A673 (cell line): ENCODE results near the gene MGLL. TPM values are rescaled to one million over a fixed set of nuclear protein-coding genes. Genes with fewer than 3 reads are reported as not detected.

ENCODE experiments used
- BruUV-seq: library from RNA; stranded (reverse); fragments of 400-500 nt; replicated peaks from 2 replicates; lab custom pipeline; 2021; lab: Mats Ljungman, UMichigan
- CTCF ChIA-PET: fragments of 300-600 bp; sonication (Branson Sonifier 250); formaldehyde crosslinking; loops from one replicate; lab custom pipeline; 2022; ENCODE audit warnings: antibody characterized with exemption; lab: Charles Lee
- POLR2A ChIA-PET: fragments of 300-600 bp; sonication (Branson Sonifier 250); formaldehyde crosslinking; loops from one replicate; lab custom pipeline; 2022; ENCODE audit warnings: antibody characterized with exemption; ENCODE audit not compliant: low non-redundant PET; lab: Charles Lee
- DNase-seq: peaks from one replicate; pipeline ENCODE4 v3.0.0-alpha.2; 2015; ENCODE audit warnings: low spot score
- H3K27ac ChIP-seq: fragments of 200-600 bp; sonication (generic); 2 replicates; pipeline ENCODE4 v1.5.1; 2016; ENCODE audit warnings: mixed run types, low read depth, mild to moderate bottlenecking, mixed read lengths, antibody characterized with exemption, low read length; ENCODE audit not compliant: poor library complexity, severe bottlenecking
- H3K27me3 ChIP-seq: fragments of 200-600 bp; sonication (generic); replicated peaks from 2 replicates; pipeline ENCODE4 v1.6.1; 2017; ENCODE audit warnings: mixed run types, low read depth, mild to moderate bottlenecking, mixed read lengths, antibody characterized with exemption, low read length; ENCODE audit not compliant: insufficient read depth, poor library complexity
- H3K36me3 ChIP-seq: fragments of 200-600 bp; sonication (generic); 2 replicates; pipeline ENCODE4 v1.6.1; 2016; ENCODE audit warnings: mixed run types, mild to moderate bottlenecking, mixed read lengths, antibody characterized with exemption, low read length; ENCODE audit not compliant: insufficient read depth, poor library complexity, severe bottlenecking
- H3K4me1 ChIP-seq: fragments of 200-600 bp; sonication (generic); 2 replicates; pipeline ENCODE4 v1.6.1; 2017; ENCODE audit warnings: mixed run types, mild to moderate bottlenecking, mixed read lengths, antibody characterized with exemption, low read length; ENCODE audit not compliant: insufficient read depth, poor library complexity, severe bottlenecking
- H3K4me3 ChIP-seq: fragments of 200-600 bp; sonication (generic); 2 replicates; pipeline ENCODE4 v1.5.1; 2016; ENCODE audit warnings: low read depth, mixed run types, mild to moderate bottlenecking, mixed read lengths, low read length; ENCODE audit not compliant: poor library complexity, severe bottlenecking
- H3K9me3 ChIP-seq: fragments of 200-600 bp; sonication (generic); 2 replicates; pipeline ENCODE4 v1.6.1; 2016; ENCODE audit warnings: mixed run types, low read depth, mild to moderate bottlenecking, mixed read lengths, antibody characterized with exemption, low read length; ENCODE audit not compliant: poor library complexity, severe bottlenecking
- EZH2 ChIP-seq: fragments of 200-600 bp; sonication (generic); IDR thresholded peaks from 2 replicates; pipeline ENCODE4 v1.6.1; 2017; ENCODE audit warnings: borderline replicate concordance, low read depth, mild to moderate bottlenecking, mixed read lengths, antibody characterized with exemption, low read length; ENCODE audit not compliant: poor library complexity, severe bottlenecking
- intact Hi-C: fragments of 100-400 bp; cut with micrococcal nuclease; formaldehyde crosslinking; loops from one replicate; pipeline ENCODE4 v1.10.0; 2022; ENCODE audit not compliant: unreplicated experiment
- total RNA-seq: library from RNA; stranded (reverse); gene quantifications from 2 replicates; pipeline ENCODE4 v1.2.3, GENCODE V29; 2021
- TF ChIP-seq, protein P1 (sequence below): fragments of 300-800, 200-600 bp; sonication (generic); conservative IDR thresholded peaks from 2 replicates; pipeline ENCODE4 v1.5.1; 2017; ENCODE audit warnings: low read depth, mild to moderate bottlenecking, antibody characterized with exemption, low read length, moderate library complexity, mixed read lengths

Gene MGLL
- total RNA-seq, 1 experiment from 2014 or later = 0.39 TPM

GRCh38 chr3:127857333-127857732 is 35.0 kb upstream of the MGLL start:
- intact Hi-C loops = no loop called here
- ChIA-PET CTCF (no interaction called here), POLR2A (no interaction called here)
- Histone ChIP-seq H3K36me3 (no peaks in the 10 kb centered on the region), H3K27ac (no peak overlapping the region), H3K27me3 (peaks cover 27% of the 10 kb centered on the region), H3K4me3 (no peak overlapping the region), H3K4me1 (peaks cover 11% of the 10 kb centered on the region), H3K9me3 (no peaks in the 10 kb centered on the region)
- DNase-seq = peak; percentile 21
- TF ChIP-seq EZH2 = no peak
- TF ChIP-seq, protein P1, sequence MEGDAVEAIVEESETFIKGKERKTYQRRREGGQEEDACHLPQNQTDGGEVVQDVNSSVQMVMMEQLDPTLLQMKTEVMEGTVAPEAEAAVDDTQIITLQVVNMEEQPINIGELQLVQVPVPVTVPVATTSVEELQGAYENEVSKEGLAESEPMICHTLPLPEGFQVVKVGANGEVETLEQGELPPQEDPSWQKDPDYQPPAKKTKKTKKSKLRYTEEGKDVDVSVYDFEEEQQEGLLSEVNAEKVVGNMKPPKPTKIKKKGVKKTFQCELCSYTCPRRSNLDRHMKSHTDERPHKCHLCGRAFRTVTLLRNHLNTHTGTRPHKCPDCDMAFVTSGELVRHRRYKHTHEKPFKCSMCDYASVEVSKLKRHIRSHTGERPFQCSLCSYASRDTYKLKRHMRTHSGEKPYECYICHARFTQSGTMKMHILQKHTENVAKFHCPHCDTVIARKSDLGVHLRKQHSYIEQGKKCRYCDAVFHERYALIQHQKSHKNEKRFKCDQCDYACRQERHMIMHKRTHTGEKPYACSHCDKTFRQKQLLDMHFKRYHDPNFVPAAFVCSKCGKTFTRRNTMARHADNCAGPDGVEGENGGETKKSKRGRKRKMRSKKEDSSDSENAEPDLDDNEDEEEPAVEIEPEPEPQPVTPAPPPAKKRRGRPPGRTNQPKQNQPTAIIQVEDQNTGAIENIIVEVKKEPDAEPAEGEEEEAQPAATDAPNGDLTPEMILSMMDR = peak; percentile 37
- BruUV-seq = no TSS peak

DNA sequence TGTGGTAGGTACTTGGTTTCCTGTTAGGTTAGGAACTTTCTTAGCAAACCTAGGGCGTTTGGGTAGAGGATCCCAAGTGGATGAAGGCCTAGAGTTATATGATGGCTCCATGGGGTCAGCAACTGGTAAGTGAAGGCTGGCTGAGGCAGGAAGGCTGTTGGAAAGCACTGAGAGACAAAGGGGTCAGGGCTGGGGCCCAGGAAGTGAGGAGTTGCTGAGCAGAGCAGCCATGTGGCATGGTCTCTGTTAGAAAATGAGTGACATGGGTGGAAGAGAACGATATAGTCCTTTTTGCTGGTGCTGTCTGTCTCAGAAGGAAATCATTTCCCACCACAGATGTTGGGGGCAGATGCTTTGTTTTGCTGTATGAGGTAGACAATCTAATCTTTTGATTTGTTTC is 34.5 kb upstream of the MGLL start:
- Histone ChIP-seq H3K27me3 (peaks cover 22% of the 10 kb centered on the region), H3K4me3 (no peak overlapping the region), H3K4me1 (peaks cover 11% of the 10 kb centered on the region), H3K27ac (no peak overlapping the region), H3K9me3 (no peaks in the 10 kb centered on the region), H3K36me3 (no peaks in the 10 kb centered on the region)
- TF ChIP-seq EZH2 = no peak
- TF ChIP-seq, protein P1 = no peak
- ChIA-PET POLR2A (no interaction called here), CTCF (no interaction called here)
- BruUV-seq = no TSS peak
- intact Hi-C loops = no loop called here
- DNase-seq = no peak

- Histone ChIP-seq H3K27me3 (peaks cover 9% of the 10 kb centered on the region), H3K27ac (no peak overlapping the region), H3K9me3 (no peaks in the 10 kb centered on the region), H3K4me1 (peaks cover 4% of the 10 kb centered on the region), H3K36me3 (no peaks in the 10 kb centered on the region), H3K4me3 (no peak overlapping the region)
- ChIA-PET POLR2A (no interaction called here), CTCF (interaction anchor here (0.7 kb wide), 1 partner anchor 70 kb away, joined by 3 read pairs; no protein-coding TSS in a partner anchor)
- BruUV-seq = no TSS peak
- no peak for TF ChIP-seq EZH2
- TF ChIP-seq, protein P1 = no peak
- intact Hi-C loops = no loop called here
- no peak for DNase-seq
These were observed 32.9 kb upstream of the MGLL start for GRCh38 chr3:127855246-127855645.
